SK-N-MC (cell line): ENCODE results near the gene PAXIP1.

Source experiments
- DNase-seq: peaks from one replicate; pipeline ENCODE4 v3.0.0-alpha.2; 2011; ENCODE audit warnings: low read depth, low spot score
- H3K27ac ChIP-seq: fragments of 200-600 bp; sonication (generic); 2 replicates; pipeline ENCODE4 v1.5.1; 2016; ENCODE audit warnings: mixed run types
- H3K36me3 ChIP-seq: fragments of 200-600 bp; sonication (generic); 2 replicates; pipeline ENCODE4 v1.6.1; 2017; ENCODE audit warnings: antibody characterized with exemption, low read length, mixed read lengths; ENCODE audit not compliant: insufficient read depth
- H3K4me3 ChIP-seq: fragments of 200-600 bp; sonication (generic); 2 replicates; pipeline ENCODE4 v1.5.1; 2016
- H3K9ac ChIP-seq: fragments of 200-600 bp; sonication (generic); 2 replicates; pipeline ENCODE4 v1.8.0; 2017; ENCODE audit warnings: mixed run types, mixed read lengths; ENCODE audit not compliant: insufficient read length
- H3K9me3 ChIP-seq: fragments of 200-600 bp; sonication (generic); 2 replicates; pipeline ENCODE4 v1.6.1; 2017; ENCODE audit warnings: low read depth, mild to moderate bottlenecking, antibody characterized with exemption, low read length, moderate library complexity, mixed read lengths
- EZH2 ChIP-seq: fragments of 200-600 bp; sonication (generic); IDR thresholded peaks from one replicate; pipeline ENCODE4 v1.6.1; 2017; ENCODE audit warnings: antibody characterized with exemption
- FOXP2 ChIP-seq: optimal IDR thresholded peaks from 2 replicates; pipeline ENCODE3; 2011; ENCODE audit warnings: mild to moderate bottlenecking, moderate library complexity; ENCODE audit not compliant: insufficient read depth; ENCODE audit errors: extremely low read length, control extremely low read depth
- POLR2AphosphoS5 ChIP-seq: IDR thresholded peaks from 2 replicates; pipeline ENCODE4 v1.6.1; 2012; ENCODE audit warnings: mild to moderate bottlenecking, low read depth, low read length, borderline replicate concordance

Gene PAXIP1

GRCh38 chr7:154915600-154915999 lies 87.3 kb downstream of the PAXIP1 start:
- Histone ChIP-seq H3K9me3 (no peaks in the 10 kb centered on the region), H3K27ac (no peak overlapping the region), H3K36me3 (no peaks in the 10 kb centered on the region), H3K9ac (no peak overlapping the region), H3K4me3 (no peak overlapping the region)
- DNase-seq = no peak
- TF ChIP-seq EZH2 (no peak), FOXP2 (no peak), POLR2AphosphoS5 (no peak)

DNA sequence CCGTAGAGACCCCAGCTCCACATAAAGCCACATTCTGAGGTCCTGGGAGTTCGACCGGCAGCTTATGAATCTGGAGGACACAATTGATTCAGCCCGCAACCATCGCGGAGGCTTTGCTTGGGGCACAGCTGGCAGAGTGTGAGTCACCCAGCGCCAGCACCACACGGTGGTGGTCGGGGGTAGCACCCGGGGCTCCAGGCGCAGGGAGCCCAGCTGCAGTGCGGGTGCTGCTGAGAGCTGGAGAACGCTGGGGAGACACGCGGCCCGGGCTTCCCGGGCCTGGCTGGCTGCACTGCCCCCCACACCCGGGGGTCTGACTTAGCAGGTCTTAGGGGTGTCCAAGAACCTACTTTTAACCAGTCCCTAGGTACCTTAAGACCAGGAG lies 87.9 kb downstream of the PAXIP1 start:
- Histone ChIP-seq H3K27ac (no peak overlapping the region), H3K4me3 (no peak overlapping the region), H3K9ac (no peak overlapping the region), H3K9me3 (no peaks in the 10 kb centered on the region), H3K36me3 (no peaks in the 10 kb centered on the region)
- no peak for DNase-seq
- no peak for TF ChIP-seq EZH2
- TF ChIP-seq FOXP2 = no peak
- TF ChIP-seq POLR2AphosphoS5 = no peak

GRCh38 chr7:154914308-154914995 lies 88.5 kb downstream of the PAXIP1 start:
- TF ChIP-seq EZH2 (no peak), FOXP2 (no peak), POLR2AphosphoS5 (no peak)
- H3K9ac ChIP-seq = no peak overlapping the region
- H3K4me3 ChIP-seq = no peak overlapping the region
- no peaks in the 10 kb centered on the region for H3K9me3 ChIP-seq
- no peak overlapping the region for H3K27ac ChIP-seq
- no peak for DNase-seq
- no peaks in the 10 kb centered on the region for H3K36me3 ChIP-seq

DNA sequence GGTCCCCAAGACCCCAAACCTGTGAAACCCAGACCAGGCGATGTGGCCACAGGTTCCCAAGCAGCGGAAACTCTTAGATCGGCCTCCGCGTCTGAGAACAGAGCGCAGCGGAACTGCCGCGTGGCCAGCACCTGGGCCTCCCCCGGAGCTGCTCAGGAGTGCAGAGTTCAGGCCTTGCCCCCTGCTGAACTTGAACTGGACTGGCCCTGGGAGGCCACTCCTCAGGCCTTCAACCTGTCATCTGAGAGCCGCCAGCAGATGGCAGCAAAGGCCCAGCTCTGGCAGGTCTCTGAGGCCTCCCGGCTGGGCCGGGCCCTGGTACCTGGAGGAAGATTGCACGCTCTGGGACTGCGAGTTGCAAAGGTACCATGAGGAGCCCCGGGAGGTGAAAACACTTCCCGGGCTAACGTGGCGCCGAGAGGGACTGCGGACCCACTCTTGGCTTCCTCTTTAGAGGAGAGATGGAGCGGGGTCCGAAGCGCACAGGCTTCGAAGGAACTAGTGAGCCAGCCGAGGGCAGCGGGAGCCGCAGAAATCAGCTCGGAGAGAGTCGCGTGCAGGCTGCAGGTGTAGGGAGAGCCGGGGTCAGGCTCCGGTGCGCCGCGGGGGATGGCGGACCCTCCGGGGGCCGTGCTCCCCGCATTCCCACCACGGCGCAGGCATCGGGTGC lies 89.2 kb downstream of the PAXIP1 start:
- H3K4me3 ChIP-seq = peak overlapping the region; percentile 48; the same call in 1 of the 2 replicates
- H3K9ac ChIP-seq = no peak overlapping the region
- H3K27ac ChIP-seq = no peak overlapping the region
- TF ChIP-seq FOXP2 = no peak
- no peak for TF ChIP-seq POLR2AphosphoS5
- TF ChIP-seq EZH2 = no peak
- DNase-seq = no peak
- no peaks in the 10 kb centered on the region for H3K36me3 ChIP-seq
- no peaks in the 10 kb centered on the region for H3K9me3 ChIP-seq

- TF ChIP-seq EZH2 = no peak
- TF ChIP-seq FOXP2 = no peak
- no peak for TF ChIP-seq POLR2AphosphoS5
- Histone ChIP-seq H3K9me3 (no peaks in the 10 kb centered on the region), H3K27ac (no peak overlapping the region), H3K36me3 (no peaks in the 10 kb centered on the region), H3K4me3 (peak overlapping the region; percentile 48; the same call in 1 of the 2 replicates), H3K9ac (peak overlapping the region; percentile 25)
- DNase-seq = peak; percentile 28
Observed at GRCh38 chr7:154912871-154913637, 89.9 kb downstream of the PAXIP1 start.

DNA sequence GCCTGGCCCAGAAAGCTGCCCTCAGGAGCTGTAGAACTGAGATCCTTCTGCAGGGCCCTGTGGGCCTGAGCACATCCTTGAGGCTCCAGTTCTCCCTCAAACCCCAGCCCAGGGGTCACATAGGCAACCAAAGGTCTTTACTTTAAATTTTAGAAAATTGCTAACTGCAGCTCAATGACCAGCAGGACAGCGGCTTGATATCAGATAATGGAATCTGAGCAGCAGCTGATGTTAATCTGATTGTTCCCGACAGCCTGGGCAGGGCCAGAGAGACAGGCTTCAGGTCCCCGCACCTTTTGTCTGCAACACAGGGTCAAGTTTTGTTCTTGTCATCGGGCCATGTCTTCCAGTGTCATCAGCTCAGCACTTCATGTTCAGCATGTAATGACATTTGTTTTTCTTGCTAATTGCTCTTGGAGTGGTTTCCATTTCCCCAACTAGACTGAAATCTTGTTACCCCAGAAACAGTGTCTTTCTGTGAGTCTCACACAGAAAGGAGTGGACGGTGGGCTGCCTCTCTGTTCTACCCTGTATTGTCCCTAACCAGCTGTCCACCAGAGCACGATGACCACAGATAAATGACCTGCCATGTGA lies 91.0 kb downstream of the PAXIP1 start:
- Histone ChIP-seq H3K9ac (no peak overlapping the region), H3K27ac (no peak overlapping the region), H3K9me3 (no peaks in the 10 kb centered on the region), H3K36me3 (no peaks in the 10 kb centered on the region), H3K4me3 (no peak overlapping the region)
- DNase-seq = no peak
- TF ChIP-seq FOXP2 (no peak), POLR2AphosphoS5 (no peak), EZH2 (no peak)

DNA sequence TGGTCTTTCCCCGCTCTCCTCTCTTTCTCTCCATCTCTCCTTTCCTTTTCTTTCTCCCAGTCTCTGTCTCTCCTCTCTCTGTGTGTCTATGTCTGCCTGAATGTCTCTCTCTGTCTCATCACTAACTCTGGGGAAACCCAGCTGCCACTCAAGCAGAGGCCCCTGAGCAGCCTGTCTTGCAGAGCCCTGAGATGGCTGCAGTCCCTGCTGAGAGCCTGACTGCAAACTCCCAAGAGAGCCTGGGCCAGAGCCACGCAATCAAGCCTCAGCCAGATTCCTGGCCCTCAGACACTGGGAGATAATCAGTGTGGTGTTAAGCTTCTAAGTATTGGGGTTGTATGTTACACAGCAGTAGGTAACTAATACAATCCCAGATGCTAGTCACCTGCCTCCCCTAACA lies 91.5 kb downstream of the PAXIP1 start:
- no peak for DNase-seq
- no peak overlapping the region for H3K4me3 ChIP-seq
- no peak overlapping the region for H3K27ac ChIP-seq
- no peaks in the 10 kb centered on the region for H3K9me3 ChIP-seq
- TF ChIP-seq POLR2AphosphoS5 (no peak), FOXP2 (no peak), EZH2 (no peak)
- H3K9ac ChIP-seq = no peak overlapping the region
- H3K36me3 ChIP-seq = no peaks in the 10 kb centered on the region

DNA sequence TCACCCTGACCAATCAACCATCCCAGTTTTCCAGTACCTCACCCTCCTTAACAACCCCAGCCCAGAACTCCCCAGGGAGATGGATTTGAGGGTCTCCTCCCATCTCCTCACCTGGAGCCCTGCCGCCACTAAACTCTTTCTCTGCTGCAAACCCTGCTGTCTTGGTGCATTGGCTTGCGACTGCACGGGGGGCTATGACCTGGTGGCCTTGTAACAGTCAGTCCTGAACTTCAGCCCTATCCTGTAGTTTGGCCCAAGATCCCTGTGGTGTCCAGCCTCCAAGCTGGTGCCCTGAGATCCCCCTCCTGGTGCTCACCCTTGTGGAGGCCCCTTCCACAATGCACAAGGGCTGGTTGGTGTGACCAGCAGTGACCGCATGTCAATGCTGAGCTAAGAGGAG lies 91.9 kb downstream of the PAXIP1 start:
- Histone ChIP-seq H3K36me3 (no peaks in the 10 kb centered on the region), H3K9me3 (no peaks in the 10 kb centered on the region), H3K4me3 (no peak overlapping the region), H3K27ac (no peak overlapping the region), H3K9ac (no peak overlapping the region)
- no peak for DNase-seq
- TF ChIP-seq EZH2 (no peak), POLR2AphosphoS5 (no peak)
